ENCODE measurements around the gene KIAA0930.
"Not testable (repeated sequence)": the region's sequence is repeated elsewhere in the genome, so short reads cannot be mapped to it uniquely, and the experiment has no call there.

Gene KIAA0930

DNA sequence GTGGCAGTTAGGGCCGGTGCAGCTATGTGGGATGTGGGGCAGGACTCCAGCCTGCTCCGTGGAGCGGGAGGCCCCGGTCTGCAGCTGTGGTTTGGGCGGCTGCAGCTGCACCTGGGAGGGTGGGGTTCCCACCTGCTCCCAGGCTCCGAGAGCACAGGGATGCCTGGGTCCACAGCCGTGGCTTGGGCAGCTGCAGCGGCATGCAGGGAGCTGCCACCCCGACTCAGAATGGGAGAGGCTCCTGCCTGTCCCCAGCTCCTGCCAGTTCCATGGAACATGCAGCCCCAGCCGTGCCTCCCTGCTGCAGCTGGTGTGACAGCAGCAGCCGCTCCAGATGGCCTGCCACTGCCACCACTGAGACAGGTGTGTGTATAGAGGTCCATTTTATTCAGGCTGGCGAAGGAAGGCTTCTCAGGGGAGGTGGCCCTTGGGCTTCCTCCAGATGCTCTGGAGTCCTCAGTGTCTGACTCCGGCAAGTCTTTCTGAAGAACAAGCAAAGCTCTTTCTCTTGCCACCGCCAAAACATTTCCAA is 22.3 kb upstream of the KIAA0930 start:
- DNase-seq = peak; percentile 85

DNA sequence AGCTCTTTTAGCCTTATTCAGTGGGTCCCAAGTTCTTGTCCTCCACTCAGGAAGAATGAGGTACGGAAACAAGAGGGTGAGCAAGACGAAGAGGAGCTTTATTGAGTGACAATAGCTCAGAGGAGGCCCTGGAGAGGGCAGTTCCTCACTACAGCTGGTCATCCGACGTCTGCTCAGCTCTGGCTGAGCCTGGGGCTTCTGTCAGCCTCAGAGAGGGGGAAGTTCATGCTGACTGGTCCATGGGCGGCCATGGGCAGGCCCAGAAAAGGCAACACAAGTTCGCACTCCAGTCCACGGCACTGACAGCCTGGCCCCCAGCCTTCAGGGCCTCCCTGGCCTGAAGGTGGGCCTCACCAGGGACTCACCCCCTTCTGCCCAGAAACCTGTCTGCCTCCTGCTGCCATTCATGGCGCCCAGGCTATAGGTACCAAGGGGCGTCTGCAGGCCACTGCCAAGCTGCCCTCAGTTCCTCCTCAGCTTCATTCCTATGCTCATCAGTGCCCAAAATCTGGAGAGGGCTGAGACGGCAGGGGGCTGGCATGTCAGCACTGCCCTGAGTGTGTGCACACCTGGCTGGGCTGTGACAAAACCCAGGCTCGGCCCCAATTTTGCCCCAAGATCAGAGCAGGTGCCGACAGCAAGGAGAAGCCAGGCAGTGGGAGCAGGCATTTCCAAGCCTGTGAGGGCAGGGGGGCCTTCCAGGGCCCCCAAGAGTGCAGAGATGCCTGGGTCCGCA is 21.7 kb upstream of the KIAA0930 start:
- no peak for DNase-seq

DNA sequence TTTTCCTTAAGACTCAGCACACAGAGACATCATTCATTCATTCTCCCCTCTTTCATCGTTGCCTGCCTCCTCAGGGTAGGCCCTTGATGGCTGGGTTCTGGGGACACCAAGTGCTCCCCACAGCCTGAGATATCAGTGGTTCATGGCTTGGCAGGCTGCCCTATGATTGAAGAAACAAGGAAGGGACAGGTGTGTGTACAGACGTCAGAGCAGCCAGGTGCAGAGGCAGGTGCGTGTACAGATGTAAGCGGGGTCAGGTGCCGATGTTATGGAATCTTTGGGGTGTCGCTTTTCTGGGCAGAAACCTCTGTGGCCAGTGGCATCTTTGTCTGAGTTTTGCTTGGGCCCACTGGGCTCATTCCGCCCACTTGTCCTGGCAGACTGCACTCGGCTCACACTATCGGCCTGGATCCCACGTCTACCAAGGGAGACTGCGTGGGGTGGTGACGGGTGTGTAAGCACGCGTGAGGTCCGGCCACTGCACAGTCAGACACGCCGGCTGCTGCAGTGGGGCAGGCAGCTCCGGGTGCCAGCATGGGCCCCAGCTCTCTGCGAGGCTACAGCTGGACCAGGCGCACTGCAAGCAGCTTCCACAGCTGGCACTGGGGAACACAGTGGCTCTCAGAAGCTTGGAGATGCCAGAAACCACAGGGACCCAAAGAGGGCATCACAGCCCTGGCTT is 20.9 kb upstream of the KIAA0930 start:
- peak in 1 of 2 experiments; percentile 28 for DNase-seq

DNA sequence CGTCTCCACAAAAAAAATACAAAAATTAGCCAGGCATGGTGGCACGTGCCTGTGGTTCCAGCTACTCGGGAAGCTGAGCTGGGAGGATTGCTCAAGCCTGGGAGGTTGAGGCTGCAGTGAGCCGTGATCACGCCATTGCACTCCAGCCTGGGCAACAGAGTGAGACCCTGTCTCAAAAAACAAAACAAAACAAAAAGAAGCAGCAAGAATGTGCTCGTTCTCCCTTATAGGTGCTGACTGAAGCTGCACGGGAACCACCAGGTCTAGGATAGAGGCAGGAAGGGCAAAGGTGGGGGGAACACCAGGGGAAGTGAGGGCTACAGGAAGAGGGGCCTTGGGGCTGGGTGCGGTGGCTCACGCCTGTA is 19.7 kb upstream of the KIAA0930 start:
- DNase-seq = not testable (repeated sequence)

- no peak for DNase-seq
Measured at GRCh38 chr22:45259754-45260394, 19.2 kb upstream of the KIAA0930 start.

DNA sequence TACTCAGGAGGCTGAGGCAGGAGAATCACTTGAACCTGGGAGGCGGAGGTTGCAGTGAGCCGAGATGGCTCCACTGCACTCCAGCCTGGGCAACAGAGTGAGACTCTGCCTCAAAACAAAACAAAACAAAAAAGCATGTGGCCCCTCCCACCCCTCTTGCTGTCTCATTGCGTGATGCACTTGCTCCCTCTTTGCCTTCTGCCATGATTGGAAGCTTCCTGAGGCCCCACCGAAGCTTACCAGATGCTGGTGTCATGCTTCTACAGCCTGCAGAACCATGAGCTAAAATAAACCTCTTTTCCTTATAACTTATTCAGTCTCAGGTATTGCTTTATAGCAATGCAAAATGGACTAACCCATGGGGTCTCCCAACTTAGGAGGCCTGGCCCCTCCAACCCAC is 17.2 kb upstream of the KIAA0930 start:
- not testable (repeated sequence) for DNase-seq

- DNase-seq = no peak
Measured at GRCh38 chr22:45254789-45255278, 14.1 kb upstream of the KIAA0930 start.

DNA sequence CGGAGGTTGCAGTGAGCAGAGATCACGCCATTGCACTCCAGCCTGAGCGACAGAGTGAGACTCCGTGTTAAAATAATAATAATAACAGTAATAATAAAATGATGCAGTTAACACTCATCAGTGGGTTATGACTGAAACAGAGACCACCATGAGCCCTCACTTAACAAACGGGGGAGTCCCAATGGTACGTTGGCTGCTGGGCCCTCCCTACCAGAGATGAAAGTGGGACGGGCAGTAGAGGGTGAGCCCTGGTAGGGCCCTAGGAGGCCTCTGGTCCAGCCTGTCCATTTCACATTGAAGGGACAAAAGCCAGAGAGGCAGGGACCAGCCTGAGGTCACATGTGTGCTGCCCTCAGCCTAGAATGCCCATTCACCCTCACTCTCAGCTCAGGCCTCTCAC is 13.7 kb upstream of the KIAA0930 start:
- DNase-seq = no peak

DNA sequence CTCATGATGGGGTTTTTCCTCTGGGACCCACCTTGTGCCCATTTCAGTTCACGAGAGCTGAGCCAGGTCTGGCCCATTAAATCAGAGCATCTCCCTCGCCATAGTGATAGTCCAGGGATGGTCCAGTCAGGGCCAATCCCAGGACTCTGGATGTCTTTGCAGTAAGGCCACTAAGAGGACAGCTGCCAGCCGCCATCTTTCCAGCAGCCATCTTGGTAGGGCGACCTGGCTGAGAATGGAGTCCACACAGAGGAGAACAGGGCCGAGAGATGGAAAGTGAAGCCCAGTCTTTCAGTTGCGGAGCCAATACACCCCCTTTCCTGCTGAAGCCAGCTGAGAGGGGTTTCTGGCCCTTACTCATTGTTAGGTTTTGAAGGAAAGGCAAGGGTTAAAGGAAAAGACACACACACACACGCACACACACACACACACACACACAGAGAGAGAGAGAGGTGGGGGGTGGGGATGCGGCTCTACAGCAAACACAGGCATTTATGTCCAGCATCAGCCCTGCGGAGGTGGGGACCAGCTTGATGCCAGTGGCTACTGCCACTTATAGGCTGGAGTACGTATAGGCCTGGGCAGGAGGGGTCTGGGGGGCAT is 12.4 kb upstream of the KIAA0930 start:
- DNase-seq = no peak

DNA sequence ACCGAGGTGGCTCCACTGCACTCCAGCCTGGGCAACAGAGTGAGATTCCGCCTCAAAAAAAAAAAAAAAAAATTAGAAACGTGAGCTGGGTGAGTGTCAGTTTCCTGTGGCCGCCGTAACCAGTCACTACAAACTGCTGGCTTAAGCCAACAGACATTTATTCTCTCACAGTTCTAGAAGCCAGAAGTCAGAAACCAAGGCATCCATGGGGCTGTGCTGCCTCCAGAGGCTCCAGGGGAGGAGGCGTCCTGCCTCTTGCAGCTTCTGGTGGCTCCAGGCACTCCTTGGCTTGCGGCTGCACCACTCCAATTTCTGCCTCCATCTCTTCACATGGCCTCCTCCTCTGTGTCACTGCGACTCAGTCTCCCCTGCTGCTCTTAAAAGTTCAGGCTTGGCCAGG is 11.1 kb upstream of the KIAA0930 start:
- no peak for DNase-seq

DNA sequence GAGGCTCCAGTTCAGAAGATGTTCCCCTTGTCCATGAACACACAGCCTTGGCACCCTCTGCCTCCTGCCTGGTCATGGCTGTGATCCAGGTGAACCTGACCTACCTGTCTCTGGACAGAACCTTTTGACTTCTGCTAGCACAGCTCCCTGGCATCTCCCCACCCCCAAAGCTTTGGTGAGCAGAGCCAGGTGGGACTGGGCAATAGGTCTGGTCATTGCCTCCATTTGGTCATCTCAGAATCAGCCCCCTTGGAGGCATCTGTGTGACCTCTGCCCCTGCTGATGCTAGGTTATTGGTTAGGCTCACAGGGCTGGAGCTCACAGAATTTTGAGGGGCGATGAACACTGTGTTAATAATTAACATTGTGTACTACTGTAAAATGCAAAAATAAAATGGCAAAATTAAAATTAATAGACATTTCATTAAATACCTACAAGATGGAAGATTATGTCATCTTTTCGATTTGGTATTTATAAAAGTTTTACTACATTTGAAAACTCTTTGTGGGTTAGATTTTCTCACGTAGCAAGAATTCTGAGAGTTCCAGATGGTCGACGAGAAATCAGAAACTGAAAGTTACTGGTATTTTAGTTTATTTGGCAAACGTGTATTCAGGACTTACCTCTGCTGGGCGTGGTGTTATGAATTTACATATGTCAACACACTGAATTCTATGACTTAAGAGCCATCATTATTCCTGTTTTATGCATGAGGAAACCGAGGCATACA is 8.3 kb upstream of the KIAA0930 start:
- DNase-seq = no peak

DNA sequence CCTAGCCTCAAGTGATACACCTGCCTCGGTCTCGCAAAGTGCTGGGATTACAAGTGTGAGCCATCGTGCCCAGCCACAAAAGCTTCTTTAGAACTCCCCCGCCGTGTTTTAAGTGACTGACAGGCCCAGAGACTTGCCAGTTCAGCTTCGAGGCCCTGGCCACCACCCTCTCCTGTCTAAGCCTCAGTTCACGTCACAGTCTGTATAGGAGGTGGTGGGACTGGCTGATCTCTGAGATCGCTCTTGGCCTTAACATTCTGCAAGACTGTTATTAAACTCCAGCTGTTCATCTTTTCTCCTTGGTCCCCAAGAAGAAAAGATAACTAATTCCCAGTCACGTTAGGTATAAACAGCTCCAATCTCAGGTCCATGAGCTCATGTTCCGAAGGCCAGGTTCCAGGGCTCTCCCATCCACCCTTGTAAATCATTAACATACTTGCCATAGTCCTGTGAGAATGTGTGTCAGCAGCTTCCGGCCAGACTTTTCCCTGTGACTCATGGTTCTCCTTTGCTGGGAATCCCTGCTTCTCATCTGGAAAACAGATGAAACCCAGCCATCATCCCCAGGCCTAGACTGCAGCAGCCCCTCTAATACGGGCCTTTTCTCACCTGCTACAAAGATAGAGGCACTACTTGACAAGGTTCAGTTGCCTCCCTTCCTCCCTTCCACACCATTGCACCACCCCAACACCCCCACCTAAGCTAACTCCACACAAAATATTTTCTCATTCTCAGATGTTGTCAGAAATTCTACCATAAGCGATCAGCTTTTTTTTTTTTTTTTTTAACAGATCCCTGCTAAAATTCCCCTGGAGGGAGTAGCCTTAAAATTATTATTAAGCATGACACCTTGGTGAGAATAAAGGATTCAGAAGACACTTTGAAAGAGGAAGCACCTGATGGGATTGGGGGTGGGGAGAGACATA is 5.6 kb upstream of the KIAA0930 start:
- DNase-seq = peak; percentile 39 to 40

DNA sequence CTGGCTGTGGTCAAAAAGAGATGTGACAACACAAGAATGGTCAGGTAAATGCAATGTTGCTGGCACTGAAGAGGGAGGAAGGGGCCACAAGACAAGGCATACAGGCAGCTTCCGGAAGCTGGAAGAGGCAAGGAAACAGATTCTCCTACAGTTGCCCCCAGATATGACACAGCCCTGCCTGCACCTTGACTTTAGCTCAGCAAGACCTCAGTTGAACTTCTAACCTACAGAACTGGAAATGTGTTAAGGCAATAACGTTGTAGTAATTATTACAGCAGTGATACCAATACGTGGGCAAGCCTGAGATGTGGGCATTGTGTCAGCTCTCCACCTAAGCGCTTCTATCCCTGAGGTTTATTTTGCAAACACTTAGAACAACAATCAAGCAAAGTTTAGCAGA is 4.2 kb upstream of the KIAA0930 start:
- DNase-seq = no peak

DNA sequence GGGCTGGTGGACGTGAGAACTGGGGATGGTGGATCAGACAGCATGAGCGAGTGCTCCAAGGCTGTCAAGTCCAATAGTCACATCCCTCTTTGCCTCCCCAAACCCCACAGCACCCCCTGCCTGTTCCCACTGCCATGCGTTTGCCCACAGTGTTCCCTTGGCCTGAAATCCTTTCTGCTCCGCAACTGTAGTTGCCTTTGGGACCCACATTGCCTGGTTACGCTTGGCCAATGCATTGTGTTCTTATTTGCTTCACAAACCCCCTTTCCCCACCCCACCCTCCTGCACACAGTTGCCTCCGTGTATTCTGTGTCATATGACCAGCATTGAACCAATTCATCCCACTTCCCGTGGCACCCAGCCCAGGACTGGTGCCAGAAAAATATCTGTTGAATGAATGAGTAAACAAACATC is 2.1 kb upstream of the KIAA0930 start:
- DNase-seq = peak in 1 of 2 experiments; percentile 46

DNA sequence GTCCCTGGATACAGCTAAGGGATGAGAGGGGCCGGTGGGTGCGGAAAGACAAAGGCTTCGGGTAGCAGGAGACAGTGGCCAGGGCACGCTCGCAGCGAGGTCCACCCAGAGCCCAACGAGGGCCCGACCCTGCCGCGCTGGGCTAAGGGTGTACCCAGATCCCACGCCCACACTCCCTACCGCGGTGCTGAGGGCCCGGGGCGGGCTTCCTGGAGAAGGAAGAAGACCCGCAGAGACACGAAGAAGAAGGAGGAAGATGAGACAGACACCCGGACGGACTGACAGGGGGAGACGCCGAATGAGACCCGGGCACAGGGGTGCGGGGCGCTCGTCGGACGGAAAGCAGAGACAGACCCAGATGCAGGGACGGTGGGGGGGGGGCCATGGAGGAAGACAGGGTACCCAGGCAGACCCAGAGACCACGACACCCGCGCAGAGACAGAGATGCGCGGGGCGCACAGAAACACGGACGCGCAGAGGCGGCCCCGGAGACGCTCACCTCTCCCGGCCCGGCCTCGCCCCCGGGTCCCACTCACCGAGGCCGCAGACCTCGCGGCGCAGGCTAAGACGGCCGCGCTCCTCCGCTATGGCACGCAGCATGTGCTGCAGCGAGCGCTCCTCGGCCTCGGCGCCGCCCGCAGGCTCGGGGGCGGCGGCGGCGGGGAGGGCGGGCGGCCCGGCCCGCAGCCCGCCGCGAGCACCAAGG is 437 bp downstream of the KIAA0930 start:
- no peak for DNase-seq

- DNase-seq = no peak
Measured at GRCh38 chr22:45239681-45240051, 1.0 kb downstream of the KIAA0930 start.

DNA sequence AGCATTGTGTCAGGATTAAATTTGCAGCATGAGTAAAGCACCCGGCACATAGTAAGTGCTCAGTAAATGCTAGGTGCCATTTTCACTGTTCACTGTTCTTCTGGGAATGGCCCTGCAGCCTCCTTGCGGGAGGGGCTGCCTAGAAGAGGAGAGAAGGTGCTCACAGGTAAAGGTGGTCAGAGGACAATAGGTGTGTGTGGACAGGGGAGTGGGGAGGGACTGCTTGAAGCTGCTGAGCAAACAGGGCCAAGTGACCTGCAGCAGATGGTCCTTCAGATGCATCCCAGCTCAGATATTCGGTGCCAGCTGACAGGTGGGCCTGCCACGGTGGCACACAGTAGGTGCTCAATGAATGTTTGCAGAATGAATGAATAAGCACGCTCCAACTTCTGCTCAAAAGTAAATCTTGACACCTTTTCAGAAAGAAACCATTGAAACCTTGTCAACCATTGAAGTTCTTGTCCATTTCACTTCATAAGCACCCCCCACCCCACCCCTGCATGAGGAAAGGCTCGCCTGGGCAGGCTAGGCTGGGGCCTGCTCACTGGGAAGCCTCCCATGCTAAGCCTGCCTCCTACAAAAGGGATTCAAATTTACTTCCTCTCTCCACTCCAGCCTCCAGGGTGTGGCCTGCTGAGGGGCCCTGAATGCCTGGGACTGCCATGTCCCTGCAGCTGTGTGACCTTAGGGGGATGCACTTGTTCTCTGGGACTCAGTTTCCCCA is 1.6 kb downstream of the KIAA0930 start:
- no peak for DNase-seq

DNA sequence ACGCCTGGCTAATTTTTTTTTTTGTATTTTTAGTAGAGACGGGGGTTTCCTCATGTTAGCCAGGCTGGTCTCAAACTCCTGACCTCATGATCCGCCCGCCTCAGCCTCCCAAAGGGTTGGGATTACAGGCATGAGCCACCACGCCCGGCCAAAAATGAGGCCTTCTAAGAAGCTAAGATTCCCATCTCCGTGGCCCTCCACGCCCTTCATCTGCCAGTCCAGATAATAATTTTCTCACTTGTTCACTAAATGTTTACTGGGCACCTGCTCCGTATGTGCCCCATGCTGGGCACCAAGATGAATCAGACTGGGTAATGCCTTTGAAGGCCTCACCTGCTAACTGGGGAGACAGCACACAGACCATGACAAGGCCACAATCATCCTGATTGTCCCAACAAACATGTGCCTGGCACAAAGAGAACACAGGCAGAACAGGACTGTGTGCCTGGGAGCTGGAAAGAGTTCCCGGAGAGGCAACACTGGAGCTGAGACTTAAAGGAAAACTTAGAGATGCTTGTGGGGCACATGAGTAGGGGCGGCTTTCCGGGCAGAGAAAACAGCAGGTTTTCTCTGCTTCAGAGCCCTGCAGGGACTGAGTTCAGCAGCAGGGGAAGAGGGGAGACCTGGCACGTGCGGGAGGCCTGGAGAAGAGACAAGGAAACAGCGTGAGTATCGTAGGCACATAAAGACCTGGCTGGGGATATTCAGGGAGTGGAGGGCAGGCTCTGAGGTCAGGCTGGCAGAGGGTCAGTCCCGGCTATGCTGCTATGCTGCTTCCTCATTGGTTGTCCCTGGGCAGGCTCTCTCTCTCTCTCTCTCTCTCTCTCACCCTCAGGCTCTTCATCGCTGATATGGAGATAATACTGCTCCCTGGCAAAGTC is 2.4 kb downstream of the KIAA0930 start:
- DNase-seq = no peak

Measured in SHP77 (cell line).